GM19467 (cell line): ENCODE data around the gene GMPPA.

Source experiments
- ATAC-seq: cut with Tn5 transposase; IDR thresholded peaks from one replicate; pipeline ENCODE4 v1.9.1; 2021; ENCODE audit warnings: mild to moderate bottlenecking, moderate library complexity; ENCODE audit not compliant: unreplicated experiment

The GMPPA gene

DNA sequence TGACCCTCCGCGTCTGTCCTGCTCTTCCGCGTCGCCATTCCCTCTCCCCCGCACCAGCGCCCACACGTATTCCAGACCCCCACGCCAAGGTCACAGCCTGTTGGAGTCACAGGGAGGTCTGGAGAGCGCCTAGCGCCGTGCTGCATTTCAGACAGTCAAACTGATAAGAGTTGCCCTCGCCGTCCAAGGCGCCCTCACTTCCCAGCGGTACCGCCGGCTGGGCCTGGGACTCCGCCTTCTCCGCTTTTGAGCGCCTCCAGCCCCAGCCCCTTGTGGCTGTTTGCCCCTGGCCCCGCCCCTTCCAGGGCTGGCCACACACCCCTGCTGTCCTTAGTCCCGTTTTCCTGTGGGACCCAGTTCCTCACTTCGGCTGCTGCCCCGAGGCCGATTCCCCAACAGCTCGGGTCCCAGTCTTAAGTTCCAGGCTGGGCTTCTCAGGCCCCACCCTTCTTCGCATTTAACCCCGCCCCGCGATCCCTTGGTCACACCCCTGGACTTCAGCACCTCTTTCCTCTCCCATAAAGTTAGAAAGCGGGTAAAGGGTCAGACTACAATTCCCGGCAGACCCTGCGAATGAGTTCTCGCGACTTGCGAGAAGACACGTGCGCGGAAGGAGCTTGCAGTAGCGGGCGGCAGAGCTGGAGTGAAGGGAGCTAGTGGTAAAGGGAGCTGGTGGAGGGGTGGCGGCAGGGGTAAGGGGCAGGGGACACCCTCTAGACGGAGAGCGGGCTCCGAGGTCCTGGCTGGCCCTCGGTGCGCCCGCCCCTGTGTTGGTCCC, at the start of gene GMPPA:
TSS of gene GMPPA (plus strand) at position 612 of the 778 bp plus-strand sequence. CDS start 1,085 bp downstream, outside the sequence.
- ATAC-seq: peak; percentile 95

DNA sequence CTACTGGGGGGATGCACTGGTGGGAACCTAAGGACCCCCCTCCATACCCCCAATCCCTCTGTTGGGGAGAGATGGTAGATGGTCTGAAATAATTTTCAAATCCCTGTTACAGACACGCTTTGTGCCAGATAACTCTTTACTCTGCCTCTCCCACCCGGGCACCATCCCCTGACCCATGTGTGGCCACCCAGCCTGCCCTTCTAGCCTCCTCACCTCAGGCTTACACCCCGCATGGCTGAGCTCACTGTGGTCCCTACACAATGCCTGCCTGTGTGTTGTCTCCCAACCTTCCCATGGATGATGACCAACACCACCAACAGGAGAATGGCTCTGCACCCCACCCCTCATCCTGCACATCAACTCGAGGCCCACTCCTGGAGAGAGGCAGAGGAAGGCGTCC, 49.1 kb upstream of the GMPPA start:
- no peak for ATAC-seq

DNA sequence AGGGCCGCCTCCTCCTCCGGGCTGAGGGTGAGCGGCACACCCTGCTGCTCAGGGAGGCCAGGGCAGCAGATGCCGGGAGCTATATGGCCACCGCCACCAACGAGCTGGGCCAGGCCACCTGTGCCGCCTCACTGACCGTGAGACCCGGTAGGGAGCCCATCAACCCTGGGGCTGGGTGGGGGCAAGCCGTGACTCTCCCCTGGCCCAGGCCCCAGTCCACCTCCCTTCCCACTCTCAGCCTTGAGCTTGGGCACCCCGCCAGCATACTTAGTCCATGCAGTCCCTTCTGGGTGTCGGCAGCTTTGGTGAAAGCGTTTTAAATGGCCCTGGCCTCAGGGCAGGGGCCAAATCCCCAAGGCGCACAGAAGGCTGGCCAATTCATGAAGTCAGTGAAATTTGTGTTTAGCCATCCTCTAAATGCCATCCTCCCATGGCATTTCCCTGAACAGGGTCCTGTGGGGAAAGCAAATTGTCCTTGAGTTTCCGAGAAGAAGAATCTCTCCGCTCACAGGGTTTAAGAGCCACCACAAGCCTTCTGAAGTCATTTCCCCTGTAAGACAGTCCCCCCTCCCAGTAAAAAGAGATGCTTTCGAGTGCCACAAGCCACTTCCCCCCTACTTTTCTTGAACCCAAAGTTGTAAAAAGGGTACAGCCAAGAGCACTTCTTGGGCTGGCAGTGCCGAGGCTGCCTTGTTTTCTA, 46.9 kb upstream of the GMPPA start:
- no peak for ATAC-seq

- ATAC-seq: no peak
Measured at GRCh38 chr2:219452361-219453317, 46.1 kb upstream of the GMPPA start.

- ATAC-seq: no peak
Measured at GRCh38 chr2:219453671-219454590, 44.8 kb upstream of the GMPPA start.

DNA sequence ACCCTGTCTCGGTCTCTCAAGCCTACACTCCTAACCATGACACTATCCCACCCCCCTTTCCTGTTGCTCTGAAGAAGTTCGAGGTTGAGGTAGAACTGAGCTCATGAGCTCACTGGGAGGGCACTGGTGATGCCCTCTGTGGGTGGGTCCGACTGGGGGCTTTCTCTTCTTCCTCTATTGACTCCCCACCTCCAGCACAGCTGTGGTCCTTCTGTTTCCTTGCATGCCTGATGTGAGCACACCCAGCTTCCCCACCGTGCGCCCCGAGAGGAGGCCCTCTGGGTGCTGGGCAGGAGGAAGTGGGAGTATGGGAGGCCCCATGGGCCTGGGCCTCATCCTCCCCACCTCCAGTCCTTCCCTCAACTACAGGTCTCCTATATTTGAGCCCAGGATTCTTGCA, 43.1 kb upstream of the GMPPA start:
- no peak for ATAC-seq

DNA sequence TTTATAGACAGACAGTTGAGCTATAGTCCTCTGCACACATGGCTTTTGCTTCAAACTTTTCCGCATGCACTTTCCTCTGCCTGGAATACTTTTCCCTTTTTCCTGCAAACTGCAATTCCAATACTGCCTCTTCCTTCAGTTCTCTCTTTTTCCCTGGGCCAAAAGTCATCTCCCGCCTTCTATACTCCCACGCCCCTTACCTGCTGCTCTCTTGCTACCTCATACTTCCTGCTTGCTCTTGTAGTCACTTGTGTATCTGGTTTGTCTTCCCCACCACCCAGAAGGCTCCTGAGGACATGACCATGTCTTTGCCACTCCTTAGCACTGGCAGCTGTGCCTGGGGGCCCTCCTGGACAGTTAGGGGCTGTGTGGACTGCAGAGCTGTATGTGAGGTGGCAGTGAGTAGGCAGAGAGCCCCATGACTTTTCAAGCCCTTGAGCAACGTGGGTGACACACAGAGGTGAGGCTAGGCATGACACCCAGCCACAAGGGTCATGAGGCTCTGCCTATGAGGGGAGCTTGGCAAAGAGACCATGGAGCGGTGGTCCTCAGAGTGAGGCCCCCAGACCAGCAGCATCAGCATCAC, 40.8 kb upstream of the GMPPA start:
- ATAC-seq: no peak

- ATAC-seq: no peak
Measured at GRCh38 chr2:219458996-219459395, 39.7 kb upstream of the GMPPA start.

GRCh38 chr2:219459460-219460311, 39.0 kb upstream of the GMPPA start:
- ATAC-seq: peak; percentile 73

DNA sequence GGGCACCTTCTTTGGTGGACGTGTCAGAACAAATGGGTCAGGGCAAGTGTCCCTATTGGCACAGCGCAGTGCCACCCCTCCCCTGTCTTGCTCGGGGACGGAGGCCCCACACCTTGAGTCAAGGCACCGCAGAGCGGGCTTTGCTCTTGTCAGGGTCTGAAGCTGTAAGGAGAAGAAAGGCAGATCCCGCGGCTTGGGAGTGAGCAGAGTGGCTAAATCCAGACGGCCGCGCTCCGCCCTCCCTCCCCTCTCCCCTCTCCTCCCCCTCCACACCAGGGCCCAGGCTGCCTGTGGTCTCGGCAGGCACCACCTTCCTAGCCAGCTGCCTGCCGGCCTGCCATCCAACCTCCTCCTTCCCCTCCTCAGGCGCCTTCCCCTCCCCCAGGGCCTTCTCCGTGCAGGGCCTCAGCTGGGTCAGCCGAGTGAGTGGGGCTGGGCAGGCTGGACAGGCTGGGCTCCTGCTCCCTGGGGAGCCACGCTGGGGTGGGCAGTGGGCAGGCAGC, 38.2 kb upstream of the GMPPA start:
- no peak for ATAC-seq

- no peak for ATAC-seq
Measured at GRCh38 chr2:219461047-219461514, 37.6 kb upstream of the GMPPA start.

- no peak for ATAC-seq
Measured at GRCh38 chr2:219461669-219462068, 37.0 kb upstream of the GMPPA start.

- ATAC-seq: no peak
Measured at GRCh38 chr2:219462349-219462748, 36.3 kb upstream of the GMPPA start.

- no peak for ATAC-seq
Measured at GRCh38 chr2:219464286-219465032, 34.2 kb upstream of the GMPPA start.

DNA sequence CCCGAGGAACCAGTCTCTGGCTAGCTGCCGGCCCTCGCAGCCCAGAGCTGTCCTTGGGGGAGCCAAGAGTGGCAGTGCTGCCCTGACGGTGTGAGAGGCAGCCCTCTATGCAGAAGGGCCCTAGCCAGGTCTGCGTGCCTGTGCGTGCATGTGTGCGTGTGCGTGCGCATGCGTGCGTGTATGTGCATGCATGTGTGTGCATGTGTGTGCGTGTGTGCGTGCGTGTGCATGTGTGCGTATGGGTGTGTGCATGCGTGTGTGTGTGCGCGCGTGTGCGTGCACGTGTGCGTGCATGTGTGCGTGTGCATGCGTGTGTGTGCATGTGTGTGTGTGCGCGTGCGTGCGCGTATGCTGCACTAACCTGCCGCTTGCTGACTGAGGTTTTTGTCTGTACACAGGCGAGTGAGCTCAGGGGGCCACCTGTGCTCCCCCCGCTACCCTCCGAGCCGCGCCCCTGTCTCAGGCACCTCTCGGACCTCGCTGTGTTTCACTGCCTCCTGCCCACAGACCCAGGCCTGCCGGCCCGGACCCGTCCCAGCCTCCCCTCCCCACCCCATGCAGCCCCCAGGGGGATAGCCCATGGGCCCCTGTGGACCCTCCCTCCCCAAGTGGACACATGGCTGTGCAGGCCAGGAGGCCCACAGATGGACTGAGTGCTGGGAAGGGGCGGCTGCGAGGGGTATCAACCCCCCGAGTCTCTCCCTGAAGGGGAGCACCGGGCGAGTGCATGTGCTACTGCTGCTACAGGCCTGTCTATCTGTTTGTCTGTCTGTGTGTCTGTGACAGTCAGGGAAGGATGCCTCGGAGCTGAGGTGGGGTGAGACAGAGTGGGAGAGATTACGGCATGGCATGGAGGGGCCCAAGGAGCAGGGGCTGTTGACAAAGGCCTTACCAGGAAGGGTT, 32.8 kb upstream of the GMPPA start:
- ATAC-seq: no peak

- no peak for ATAC-seq
Measured at GRCh38 chr2:219466816-219467735, 31.6 kb upstream of the GMPPA start.
